ENCODE measurements around the gene TXNRD3. TPM values are rescaled to one million over a fixed set of nuclear protein-coding genes. Genes with fewer than 3 reads are reported as not detected.

TXNRD3 gene
- total RNA-seq, 1 experiment from 2014 or later = 7.8 TPM

DNA sequence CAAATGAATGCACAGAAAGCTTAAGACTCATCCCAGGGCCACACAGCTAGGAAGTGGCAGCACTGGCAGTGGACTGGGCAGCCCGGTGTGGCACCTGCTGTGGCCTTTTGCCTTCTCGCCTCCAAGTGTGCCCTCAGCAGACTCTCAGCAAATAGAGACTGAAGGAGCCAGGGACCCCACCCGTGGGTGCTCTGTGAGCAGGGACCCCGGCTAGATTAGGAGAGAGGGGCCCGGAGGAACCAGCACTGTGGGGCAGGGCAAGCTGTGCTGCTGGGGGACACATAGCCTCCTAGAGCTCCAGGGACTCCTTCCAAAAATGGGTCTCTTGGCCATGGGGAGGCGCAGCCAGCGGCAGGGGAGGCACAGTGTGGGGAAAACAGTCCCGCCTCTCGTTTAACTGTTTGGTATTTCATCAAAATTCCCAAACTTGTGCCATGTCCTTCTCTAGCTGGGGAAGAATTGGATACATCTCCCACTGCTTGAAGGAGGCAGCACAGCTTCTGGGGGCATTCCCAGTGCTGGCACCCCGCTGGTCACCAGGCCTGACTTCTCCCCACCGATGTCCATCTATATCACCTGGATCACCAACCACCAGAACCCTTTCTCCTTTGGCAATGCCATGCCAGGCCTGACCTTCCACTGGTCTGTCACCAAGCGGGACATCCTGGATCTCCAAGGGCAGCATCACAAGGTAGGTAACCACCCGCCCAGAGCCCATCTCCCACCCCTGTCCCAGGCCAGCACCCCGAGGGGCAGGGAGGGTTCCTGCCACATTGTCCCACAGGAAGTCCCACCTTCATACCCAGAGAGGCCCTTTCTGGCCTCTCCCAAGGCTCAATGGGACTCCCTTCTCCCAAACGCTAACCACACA is 12.0 kb upstream of the TXNRD3 start:
- Histone ChIP-seq H3K27me3 (ENCODE audit: low read length) (peaks cover 9% of the 10 kb centered on the region), H3K36me3 (ENCODE audit: low read depth, low read length) (no peaks in the 10 kb centered on the region), H3K79me2 (ENCODE audit: low read length) (no peaks in the 10 kb centered on the region), H3K4me2 (ENCODE audit: low read length) (no peak overlapping the region), H4K20me1 (ENCODE audit: low read length) (no peaks in the 10 kb centered on the region), H3F3A (ENCODE audit: low read length, unreplicated experiment) (no peaks in the 10 kb centered on the region), H3K9me3 (ENCODE audit: low read length) (no peaks in the 10 kb centered on the region), H3K4me3 (ENCODE audit: low read length) (no peak overlapping the region), H3K4me1 (ENCODE audit: insufficient read depth, low read length) (no peaks in the 10 kb centered on the region), H3K9ac (ENCODE audit: low read length) (no peak overlapping the region), H3K27ac (ENCODE audit: low read length) (no peak overlapping the region), H3K9me2 (replicated peaks; ENCODE audit: low read length) (no peaks in the 10 kb centered on the region), H2AFZ (ENCODE audit: low read length) (no peak overlapping the region)
- ChIA-PET CTCF (no interaction called here), POLR2A (ENCODE audit: unreplicated experiment) (no interaction called here)
- no TSS peak for BruUV-seq (replicated peaks)
- intact Hi-C loops (cut with micrococcal nuclease) = no loop called here
- TF ChIP-seq CTCF (conservative IDR thresholded peaks at IDR 0.05; ENCODE audit: low read depth, low read length) = no peak
- no peak for TF ChIP-seq EZH2 (IDR thresholded peaks at IDR 0.05; ENCODE audit: low read length, unreplicated experiment)
- no peak for TF ChIP-seq EZH2phosphoT487 (IDR thresholded peaks at IDR 0.05; ENCODE audit: borderline replicate concordance, low read length)
- no peak for DNase-seq
- no peak for ATAC-seq

DNA sequence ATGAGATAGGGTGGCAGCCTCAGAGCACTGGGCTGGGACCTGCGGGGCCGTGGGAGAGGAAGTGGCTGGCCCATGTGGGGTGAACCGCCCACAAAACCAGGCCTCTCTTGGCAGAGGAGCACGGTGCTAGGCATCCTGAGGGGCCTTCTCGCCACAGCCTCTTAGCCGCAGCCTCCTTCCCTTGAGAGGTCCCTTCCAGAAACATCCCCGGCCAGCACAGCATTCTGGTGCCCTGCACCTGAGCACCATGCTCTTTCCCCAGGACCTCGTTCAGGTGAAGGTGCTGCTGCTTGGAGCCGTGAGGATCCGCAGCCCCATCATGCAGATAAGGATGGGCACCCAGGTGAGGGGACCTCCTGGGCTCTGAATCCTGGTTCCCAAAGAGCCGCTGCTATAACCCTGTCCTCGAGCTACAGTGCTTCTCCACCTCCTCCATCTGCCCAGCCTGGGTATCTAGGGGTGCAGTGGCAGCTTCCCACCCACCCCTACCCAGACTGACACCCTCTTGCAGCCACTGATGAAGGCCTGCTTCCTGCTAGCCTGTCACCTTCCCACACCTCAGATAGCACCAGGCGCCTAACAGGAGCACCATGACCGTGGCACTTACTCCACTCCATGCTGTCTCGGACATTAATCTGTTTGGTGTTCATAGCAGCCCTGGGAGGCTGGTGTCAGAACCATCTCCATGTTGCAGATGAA is 11.2 kb upstream of the TXNRD3 start:
- Histone ChIP-seq H3K4me3 (ENCODE audit: low read length) (no peak overlapping the region), H2AFZ (ENCODE audit: low read length) (no peak overlapping the region), H3K9ac (ENCODE audit: low read length) (no peak overlapping the region), H3K27me3 (ENCODE audit: low read length) (peaks cover 16% of the 10 kb centered on the region), H4K20me1 (ENCODE audit: low read length) (no peaks in the 10 kb centered on the region), H3K27ac (ENCODE audit: low read length) (no peak overlapping the region), H3K9me2 (replicated peaks; ENCODE audit: low read length) (no peaks in the 10 kb centered on the region), H3K36me3 (ENCODE audit: low read depth, low read length) (no peaks in the 10 kb centered on the region), H3K4me1 (ENCODE audit: insufficient read depth, low read length) (no peaks in the 10 kb centered on the region), H3K4me2 (ENCODE audit: low read length) (no peak overlapping the region), H3K79me2 (ENCODE audit: low read length) (no peaks in the 10 kb centered on the region), H3F3A (ENCODE audit: low read length, unreplicated experiment) (no peaks in the 10 kb centered on the region), H3K9me3 (ENCODE audit: low read length) (no peaks in the 10 kb centered on the region)
- CTCF ChIA-PET = no interaction called here
- intact Hi-C loops (cut with micrococcal nuclease) = no loop called here
- TF ChIP-seq EZH2 (IDR thresholded peaks at IDR 0.05; ENCODE audit: low read length, unreplicated experiment) (no peak), CTCF (conservative IDR thresholded peaks at IDR 0.05; ENCODE audit: low read depth, low read length) (no peak), EZH2phosphoT487 (IDR thresholded peaks at IDR 0.05; ENCODE audit: borderline replicate concordance, low read length) (no peak)
- no TSS peak for BruUV-seq (replicated peaks)
- DNase-seq (no peak), ATAC-seq (no peak)
- POLR2A ChIA-PET (ENCODE audit: unreplicated experiment) = no interaction called here

Data from PC-3 (cell line).